ENCODE results near the gene SLCO6A1.

- TF ChIP-seq BHLHE40 (IDR thresholded peaks at IDR 0.05; ENCODE audit: borderline replicate concordance): no peak
- TF ChIP-seq TARDBP (IDR thresholded peaks at IDR 0.05): no peak
These were observed 12.9 kb upstream of the SLCO6A1 start for GRCh38 chr5:102511666-102512065.
